ENCODE data around the gene BORCS5. TPM values are rescaled to one million over a fixed set of nuclear protein-coding genes. Genes with fewer than 3 reads are reported as not detected.
A peak's percentile ranks its signal among the peaks of the same experiment; 100 is the strongest.

The BORCS5 gene
- total RNA-seq, 1 donor from 2014 or later: 14.4 TPM

- TF ChIP-seq, protein P1, sequence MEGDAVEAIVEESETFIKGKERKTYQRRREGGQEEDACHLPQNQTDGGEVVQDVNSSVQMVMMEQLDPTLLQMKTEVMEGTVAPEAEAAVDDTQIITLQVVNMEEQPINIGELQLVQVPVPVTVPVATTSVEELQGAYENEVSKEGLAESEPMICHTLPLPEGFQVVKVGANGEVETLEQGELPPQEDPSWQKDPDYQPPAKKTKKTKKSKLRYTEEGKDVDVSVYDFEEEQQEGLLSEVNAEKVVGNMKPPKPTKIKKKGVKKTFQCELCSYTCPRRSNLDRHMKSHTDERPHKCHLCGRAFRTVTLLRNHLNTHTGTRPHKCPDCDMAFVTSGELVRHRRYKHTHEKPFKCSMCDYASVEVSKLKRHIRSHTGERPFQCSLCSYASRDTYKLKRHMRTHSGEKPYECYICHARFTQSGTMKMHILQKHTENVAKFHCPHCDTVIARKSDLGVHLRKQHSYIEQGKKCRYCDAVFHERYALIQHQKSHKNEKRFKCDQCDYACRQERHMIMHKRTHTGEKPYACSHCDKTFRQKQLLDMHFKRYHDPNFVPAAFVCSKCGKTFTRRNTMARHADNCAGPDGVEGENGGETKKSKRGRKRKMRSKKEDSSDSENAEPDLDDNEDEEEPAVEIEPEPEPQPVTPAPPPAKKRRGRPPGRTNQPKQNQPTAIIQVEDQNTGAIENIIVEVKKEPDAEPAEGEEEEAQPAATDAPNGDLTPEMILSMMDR (conservative IDR thresholded peaks at IDR 0.05): no peak
- peaks cover 35% of the 10 kb centered on the region for H3K36me3 Mint-ChIP-seq
- H3K27ac Mint-ChIP-seq: peak overlapping the region; percentile 82
- H3K9me3 Mint-ChIP-seq: no peaks in the 10 kb centered on the region
- H3K4me1 Mint-ChIP-seq (ENCODE audit: unreplicated experiment): peaks cover 18% of the 10 kb centered on the region
- no peak for DNase-seq (ENCODE audit: extremely low spot score, unreplicated experiment)
- H3K27me3 Mint-ChIP-seq: no peaks in the 10 kb centered on the region
- H3K4me3 Mint-ChIP-seq: peak overlapping the region; percentile 75
Observed at GRCh38 chr12:12505544-12506495, 148.9 kb downstream of the BORCS5 start.

DNA sequence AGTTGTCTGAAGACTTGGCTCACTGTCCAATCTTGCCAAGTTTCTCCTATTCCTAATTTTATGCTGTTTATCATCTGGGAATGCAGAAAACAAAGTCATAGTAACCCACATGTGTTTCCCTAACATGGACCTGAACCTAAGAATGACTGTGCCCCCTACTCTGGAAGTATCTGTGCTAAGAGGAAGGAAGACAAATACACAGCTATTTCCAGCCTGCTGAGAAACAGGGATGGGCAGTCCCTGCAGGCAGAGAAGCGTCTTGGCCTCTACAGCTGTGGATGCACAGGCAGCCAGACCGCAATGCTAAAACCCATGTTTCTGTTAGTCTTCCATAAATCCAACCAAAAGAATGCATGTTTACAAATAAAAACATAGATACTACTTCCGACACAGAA lies 149.6 kb downstream of the BORCS5 start:
- H3K4me1 Mint-ChIP-seq (ENCODE audit: unreplicated experiment): peaks cover 18% of the 10 kb centered on the region
- peak overlapping the region; percentile 82 for H3K27ac Mint-ChIP-seq
- no peaks in the 10 kb centered on the region for H3K9me3 Mint-ChIP-seq
- TF ChIP-seq, protein P1 (conservative IDR thresholded peaks at IDR 0.05): no peak
- DNase-seq (ENCODE audit: extremely low spot score, unreplicated experiment): no peak
- no peaks in the 10 kb centered on the region for H3K27me3 Mint-ChIP-seq
- peak overlapping the region; percentile 75 for H3K4me3 Mint-ChIP-seq
- peaks cover 28% of the 10 kb centered on the region for H3K36me3 Mint-ChIP-seq

DNA sequence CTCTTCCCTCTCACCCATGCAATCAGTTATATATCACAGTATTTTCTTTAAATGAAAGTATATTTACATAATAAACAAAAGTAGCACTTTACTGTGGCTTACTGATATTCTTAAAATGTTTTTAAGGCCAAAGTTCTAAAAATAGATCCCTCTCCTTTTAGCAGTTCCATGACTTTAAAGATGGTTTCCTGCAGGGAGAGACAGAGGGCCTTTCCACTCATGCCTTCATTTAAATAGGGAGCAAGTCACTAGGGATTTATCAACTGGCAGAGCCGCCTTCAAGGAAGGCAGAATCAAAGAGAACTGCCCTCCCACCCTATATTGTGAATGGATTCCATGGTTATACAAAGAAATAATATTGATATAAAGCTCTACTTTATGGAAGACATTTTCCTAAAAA lies 150.2 kb downstream of the BORCS5 start:
- TF ChIP-seq, protein P1 (conservative IDR thresholded peaks at IDR 0.05): no peak
- H3K27me3 Mint-ChIP-seq: no peaks in the 10 kb centered on the region
- no peak overlapping the region for H3K4me3 Mint-ChIP-seq
- H3K4me1 Mint-ChIP-seq (ENCODE audit: unreplicated experiment): peaks cover 18% of the 10 kb centered on the region
- H3K27ac Mint-ChIP-seq: peak overlapping the region; percentile 82
- H3K36me3 Mint-ChIP-seq: peaks cover 28% of the 10 kb centered on the region
- DNase-seq (ENCODE audit: extremely low spot score, unreplicated experiment): no peak
- no peaks in the 10 kb centered on the region for H3K9me3 Mint-ChIP-seq

DNA sequence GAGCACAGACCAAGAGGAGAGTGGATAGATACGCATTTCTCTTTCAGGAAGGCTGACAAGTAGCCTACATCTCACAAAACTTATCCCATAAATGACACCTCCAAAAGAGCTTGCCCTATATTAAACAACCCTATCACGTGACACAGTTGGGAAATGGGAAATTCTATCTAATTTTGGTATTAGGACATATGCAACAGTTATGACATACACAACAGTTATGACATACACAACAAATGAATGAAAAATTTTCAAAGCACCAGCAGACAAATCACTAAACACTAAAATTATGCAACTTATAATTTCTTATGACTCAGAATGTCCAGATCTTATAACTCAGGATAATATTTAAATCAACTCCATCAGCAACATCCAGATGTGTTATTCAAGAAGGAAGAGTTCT lies 151.7 kb downstream of the BORCS5 start:
- Mint-ChIP-seq H3K9me3 (no peaks in the 10 kb centered on the region), H3K27me3 (no peaks in the 10 kb centered on the region), H3K4me3 (no peak overlapping the region), H3K4me1 (ENCODE audit: unreplicated experiment) (peaks cover 18% of the 10 kb centered on the region), H3K36me3 (peaks cover 23% of the 10 kb centered on the region), H3K27ac (peak overlapping the region; percentile 6)
- TF ChIP-seq, protein P1 (conservative IDR thresholded peaks at IDR 0.05): no peak
- DNase-seq (ENCODE audit: extremely low spot score, unreplicated experiment): no peak

GRCh38 chr12:12510141-12510540 lies 153.3 kb downstream of the BORCS5 start:
- Mint-ChIP-seq H3K4me1 (ENCODE audit: unreplicated experiment) (peaks cover 16% of the 10 kb centered on the region), H3K27ac (no peak overlapping the region), H3K27me3 (no peaks in the 10 kb centered on the region), H3K36me3 (peaks cover 27% of the 10 kb centered on the region), H3K9me3 (no peaks in the 10 kb centered on the region), H3K4me3 (no peak overlapping the region)
- TF ChIP-seq, protein P1 (conservative IDR thresholded peaks at IDR 0.05): no peak
- DNase-seq (ENCODE audit: extremely low spot score, unreplicated experiment): no peak
